ENCODE data around the gene UQCR11. TPM values are rescaled to one million over a fixed set of nuclear protein-coding genes. Genes with fewer than 3 reads are reported as not detected.

UQCR11 gene
- total RNA-seq, 4 donors from 2014 or later = 111 to 152 (median 132) TPM

DNA sequence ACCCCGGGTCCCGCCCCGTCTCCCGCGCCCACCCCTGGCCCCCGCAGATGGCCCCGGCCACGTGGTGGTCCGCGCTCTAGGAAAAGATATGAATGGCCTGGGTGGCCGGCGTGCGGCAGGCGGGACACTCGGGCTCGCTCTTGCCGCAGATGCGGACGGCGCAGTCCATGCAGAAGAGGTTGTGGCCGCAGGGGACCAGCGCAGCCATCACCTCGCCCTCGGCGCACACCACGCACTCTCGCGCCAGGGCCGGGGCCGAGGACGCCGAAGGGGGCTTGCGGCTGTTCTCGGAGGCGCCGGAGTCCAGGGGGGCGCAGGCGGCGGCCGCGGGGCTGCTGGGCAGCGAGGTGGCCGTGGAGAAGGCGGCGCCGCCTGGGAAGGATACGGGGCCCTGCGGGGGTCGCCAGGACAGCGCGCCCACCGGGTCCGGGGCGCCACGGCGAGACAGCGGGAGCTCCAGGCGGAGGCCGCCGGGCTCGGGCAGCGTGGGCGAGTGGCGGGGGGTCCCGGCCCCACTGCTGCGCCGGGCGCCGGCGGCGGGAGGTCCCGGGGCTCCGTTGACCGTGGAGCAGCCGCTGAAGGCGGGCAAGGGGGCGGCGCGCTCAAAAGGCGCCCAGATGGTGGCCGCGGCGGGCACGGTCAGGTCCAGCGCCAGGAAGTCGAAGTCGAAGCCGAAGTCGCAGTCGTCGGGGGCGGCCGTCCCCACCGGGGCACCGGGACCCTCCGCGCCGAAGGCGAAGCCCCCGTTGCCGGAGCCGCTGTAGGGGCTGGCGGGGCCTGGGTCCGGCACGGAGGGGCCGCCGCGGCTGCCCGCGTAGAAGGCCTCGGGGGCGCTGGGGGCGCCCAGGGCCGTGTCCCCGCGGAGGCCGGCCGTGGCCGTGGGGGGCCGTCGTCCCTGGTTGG, 49.5 kb downstream of the UQCR11 start:
- Histone ChIP-seq H3K27ac (replicated peaks in 1 of 4) (no peak overlapping the region), H3K27me3 (no peaks in the 10 kb centered on the region), H3K4me3 (no peak overlapping the region), H3K36me3 (peaks cover 4 to 21% (median 15%) of the 10 kb centered on the region in 4 donors), H3K9me3 (no peaks in the 10 kb centered on the region), H3K4me1 (peaks cover 0 to 7% (median 2%) of the 10 kb centered on the region in 4 donors)
- no peak for DNase-seq (ENCODE audit: extremely low spot score)
- WGBS = 92% methylated on average over 92 of the region's 121 CpGs
- TF ChIP-seq EP300 (IDR thresholded peaks at IDR 0.05) (no peak), POLR2A (IDR thresholded peaks at IDR 0.05; ENCODE audit: low read depth) (no peak), POLR2AphosphoS5 (IDR thresholded peaks at IDR 0.05) (no peak)
- TF ChIP-seq, protein P1, sequence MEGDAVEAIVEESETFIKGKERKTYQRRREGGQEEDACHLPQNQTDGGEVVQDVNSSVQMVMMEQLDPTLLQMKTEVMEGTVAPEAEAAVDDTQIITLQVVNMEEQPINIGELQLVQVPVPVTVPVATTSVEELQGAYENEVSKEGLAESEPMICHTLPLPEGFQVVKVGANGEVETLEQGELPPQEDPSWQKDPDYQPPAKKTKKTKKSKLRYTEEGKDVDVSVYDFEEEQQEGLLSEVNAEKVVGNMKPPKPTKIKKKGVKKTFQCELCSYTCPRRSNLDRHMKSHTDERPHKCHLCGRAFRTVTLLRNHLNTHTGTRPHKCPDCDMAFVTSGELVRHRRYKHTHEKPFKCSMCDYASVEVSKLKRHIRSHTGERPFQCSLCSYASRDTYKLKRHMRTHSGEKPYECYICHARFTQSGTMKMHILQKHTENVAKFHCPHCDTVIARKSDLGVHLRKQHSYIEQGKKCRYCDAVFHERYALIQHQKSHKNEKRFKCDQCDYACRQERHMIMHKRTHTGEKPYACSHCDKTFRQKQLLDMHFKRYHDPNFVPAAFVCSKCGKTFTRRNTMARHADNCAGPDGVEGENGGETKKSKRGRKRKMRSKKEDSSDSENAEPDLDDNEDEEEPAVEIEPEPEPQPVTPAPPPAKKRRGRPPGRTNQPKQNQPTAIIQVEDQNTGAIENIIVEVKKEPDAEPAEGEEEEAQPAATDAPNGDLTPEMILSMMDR (IDR thresholded peaks at IDR 0.05) = no peak
- intact Hi-C loops (cut with DNase I) = no loop called here

DNA sequence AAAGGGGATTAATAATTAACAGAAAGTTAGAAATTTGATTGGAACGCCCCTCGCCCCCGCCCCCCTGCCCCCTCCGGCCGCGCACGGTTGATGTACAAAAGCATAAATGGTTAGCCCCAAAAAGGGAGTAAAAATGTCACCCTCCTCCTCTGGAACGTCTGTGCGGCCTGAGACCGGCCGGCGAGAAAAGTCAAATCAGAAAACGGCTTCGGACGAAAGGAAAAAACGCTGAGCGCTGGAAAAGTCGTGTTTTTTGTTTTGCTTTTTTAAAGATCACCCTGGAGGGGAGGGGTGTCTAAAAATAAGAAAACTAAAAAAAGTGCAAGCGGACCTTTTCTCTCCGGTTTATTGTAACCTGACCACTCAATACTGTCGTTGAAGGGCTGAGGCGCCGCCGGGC, 50.3 kb downstream of the UQCR11 start:
- H3K27me3 ChIP-seq = no peaks in the 10 kb centered on the region
- no peaks in the 10 kb centered on the region for H3K9me3 ChIP-seq
- no peak overlapping the region for H3K27ac ChIP-seq (replicated peaks in 1 of 4)
- 90% methylated on average over 24 of the region's 24 CpGs for WGBS
- intact Hi-C loops (cut with DNase I) = no loop called here
- no peak for TF ChIP-seq POLR2A (IDR thresholded peaks at IDR 0.05; ENCODE audit: low read depth)
- TF ChIP-seq EP300 (IDR thresholded peaks at IDR 0.05) = no peak
- TF ChIP-seq POLR2AphosphoS5 (IDR thresholded peaks at IDR 0.05) = no peak
- TF ChIP-seq, protein P1 (IDR thresholded peaks at IDR 0.05) = no peak
- DNase-seq (ENCODE audit: extremely low spot score) = no peak
- peaks cover 4 to 21% (median 15%) of the 10 kb centered on the region in 4 donors for H3K36me3 ChIP-seq
- H3K4me3 ChIP-seq = no peak overlapping the region
- H3K4me1 ChIP-seq = peaks cover 0 to 2% (median 0%) of the 10 kb centered on the region in 4 donors

DNA sequence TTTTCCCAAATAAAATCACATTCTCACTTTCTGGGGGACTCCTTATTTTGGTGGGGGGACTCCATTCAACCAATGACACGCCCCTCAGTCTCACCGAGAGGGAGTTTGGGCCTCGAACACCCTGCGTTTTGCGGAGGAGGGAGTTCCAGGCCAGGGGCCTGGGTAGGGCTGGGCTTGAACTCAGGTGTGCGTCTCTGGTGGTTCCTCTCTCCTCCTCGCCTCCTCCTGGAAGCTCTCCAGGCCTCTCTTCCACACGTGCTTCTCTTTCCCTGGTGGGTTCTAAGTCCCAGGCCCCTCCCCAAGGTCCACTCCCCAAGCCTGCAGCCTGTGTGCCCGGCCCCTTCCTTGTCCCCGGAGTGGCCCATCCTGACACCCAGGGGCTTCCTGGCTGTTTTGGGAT, 51.8 kb downstream of the UQCR11 start:
- 81% methylated on average over 10 of the region's 10 CpGs for WGBS
- Histone ChIP-seq H3K27me3 (no peaks in the 10 kb centered on the region), H3K9me3 (no peaks in the 10 kb centered on the region), H3K27ac (replicated peaks in 1 of 4) (no peak overlapping the region), H3K4me3 (no peak overlapping the region), H3K36me3 (peaks cover 4 to 21% (median 14%) of the 10 kb centered on the region in 4 donors), H3K4me1 (no peaks in the 10 kb centered on the region)
- no peak for TF ChIP-seq POLR2A (IDR thresholded peaks at IDR 0.05; ENCODE audit: low read depth)
- TF ChIP-seq, protein P1 (IDR thresholded peaks at IDR 0.05) = no peak
- no peak for TF ChIP-seq EP300 (IDR thresholded peaks at IDR 0.05)
- no peak for TF ChIP-seq POLR2AphosphoS5 (IDR thresholded peaks at IDR 0.05)
- intact Hi-C loops (cut with DNase I) = no loop called here
- DNase-seq (ENCODE audit: extremely low spot score) = no peak

DNA sequence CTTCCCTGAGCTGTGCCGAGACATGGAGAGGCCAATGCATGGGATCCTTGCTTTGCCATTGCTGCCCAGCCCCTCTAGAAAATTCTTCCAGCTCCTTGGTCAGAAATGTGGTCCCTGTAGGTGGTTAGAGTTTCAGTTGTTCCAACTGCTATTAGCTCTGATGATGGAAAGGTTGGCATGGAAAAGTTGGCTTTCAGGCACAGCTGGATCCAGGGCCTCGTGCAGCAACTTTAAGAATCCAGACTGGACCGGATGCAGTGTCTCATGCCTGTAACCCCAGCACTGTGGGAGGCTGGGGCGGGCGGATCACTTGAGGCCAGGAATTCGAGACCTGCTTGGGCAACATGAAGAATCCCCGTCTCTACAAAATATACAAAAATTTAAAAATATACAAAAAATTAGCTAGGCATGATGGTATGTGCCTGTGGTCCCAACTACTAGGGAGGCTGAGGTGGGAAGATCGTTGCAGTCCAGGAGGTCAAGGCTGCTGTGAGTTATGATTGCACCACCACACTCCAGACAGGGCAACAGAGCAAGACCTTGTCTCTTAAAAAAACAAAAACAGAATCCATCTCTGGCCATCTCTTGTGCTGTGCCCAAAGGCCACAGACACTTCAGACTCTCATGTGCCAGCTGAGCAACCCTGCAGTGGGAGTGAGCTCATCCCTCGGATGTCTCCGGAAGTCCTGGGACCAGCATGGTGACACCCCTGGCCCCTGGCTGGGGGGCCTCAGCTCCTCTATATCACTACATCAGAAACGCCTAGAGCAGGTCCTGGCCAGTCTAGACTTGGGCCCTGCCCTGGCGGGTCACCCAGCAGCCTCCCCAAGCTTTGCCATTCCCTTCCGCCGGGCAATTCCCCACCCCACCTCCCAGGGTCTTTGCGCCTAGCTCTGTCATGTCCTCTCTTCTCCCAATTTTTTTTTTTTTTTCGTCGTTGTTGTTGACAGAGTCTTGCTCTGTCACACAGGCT, 53.9 kb downstream of the UQCR11 start:
- peaks cover 4 to 16% (median 10%) of the 10 kb centered on the region in 4 donors for H3K36me3 ChIP-seq
- DNase-seq (ENCODE audit: extremely low spot score) = no peak
- H3K27me3 ChIP-seq = peaks cover 0 to 8% (median under 1%) of the 10 kb centered on the region in 4 donors
- intact Hi-C loops (cut with DNase I) = no loop called here
- H3K27ac ChIP-seq (replicated peaks in 1 of 4) = no peak overlapping the region
- no peak overlapping the region for H3K4me3 ChIP-seq
- TF ChIP-seq POLR2A (IDR thresholded peaks at IDR 0.05; ENCODE audit: low read depth) (no peak), EP300 (IDR thresholded peaks at IDR 0.05) (no peak), POLR2AphosphoS5 (IDR thresholded peaks at IDR 0.05) (no peak)
- TF ChIP-seq, protein P1 (IDR thresholded peaks at IDR 0.05) = no peak
- WGBS = 84% methylated on average over 17 of the region's 17 CpGs
- H3K4me1 ChIP-seq = peaks cover 0 to 4% (median 1%) of the 10 kb centered on the region in 4 donors
- H3K9me3 ChIP-seq = no peaks in the 10 kb centered on the region

Data from esophagus muscularis mucosa (tissue), 4 donors.